Keratinocyte (primary cell): ENCODE measurements around the gene SH2B3. TPM values are rescaled to one million over a fixed set of nuclear protein-coding genes. Genes with fewer than 3 reads are reported as not detected.

Experiments used
- DNase-seq: peaks from one replicate; pipeline ENCODE4 v3.0.0-alpha.2; 2011; ENCODE audit warnings: low read depth, missing footprints, low spot score
- FAIRE-seq: peaks from 2 replicates; lab custom pipeline; 2011; peaks lifted over from hg19 to GRCh38; lab: Jason Lieb, UNC
- H2AFZ ChIP-seq: 2 replicates; pipeline ENCODE4 v1.6.0; 2012; ENCODE audit warnings: low read length, control low read depth, inconsistent platforms; ENCODE audit not compliant: control insufficient read depth
- H3K27ac ChIP-seq: 2 replicates; pipeline ENCODE4 v1.5.1; 2011; ENCODE audit warnings: low read length; ENCODE audit not compliant: control insufficient read depth, insufficient read depth
- H3K27me3 ChIP-seq: 3 replicates; pipeline ENCODE4 v1.6.0; 2011; ENCODE audit warnings: low read length; ENCODE audit not compliant: control insufficient read depth, insufficient read depth; ENCODE audit errors: extremely low read depth
- H3K36me3 ChIP-seq, 2 experiments: 2 replicates in 1 of 2; 3 replicates in 1 of 2; pipeline ENCODE4 v1.5.1; 2011; ENCODE audit warnings: low read length in 2 of 2, mild to moderate bottlenecking in 1 of 2; ENCODE audit not compliant: control insufficient read depth in 2 of 2, insufficient read depth in 2 of 2; ENCODE audit errors: extremely low read depth in 1 of 2
- H3K4me1 ChIP-seq: 3 replicates; pipeline ENCODE4 v1.5.1; 2011; ENCODE audit warnings: low read length; ENCODE audit not compliant: control insufficient read depth, insufficient read depth; ENCODE audit errors: extremely low read depth
- H3K4me2 ChIP-seq: 3 replicates; pipeline ENCODE4 v1.6.0; 2011; ENCODE audit warnings: low read depth, low read length; ENCODE audit not compliant: control insufficient read depth, insufficient read depth; ENCODE audit errors: extremely low read depth
- H3K4me3 ChIP-seq, 3 experiments: fragments of 200-600 bp in 1 of 3; sonication (generic) in 1 of 3; 2 replicates in 2 of 3; 3 replicates in 1 of 3; pipeline ENCODE4 v1.5.1; 2011 to 2016; ENCODE audit warnings: low read length in 3 of 3, mild to moderate bottlenecking in 3 of 3, control low read depth in 2 of 3, inconsistent platforms in 1 of 3, low read depth in 1 of 3, mixed read lengths in 1 of 3, mixed run types in 1 of 3, moderate library complexity in 1 of 3; ENCODE audit not compliant: control insufficient read depth in 2 of 3, insufficient read depth in 2 of 3; ENCODE audit errors: extremely low read depth in 1 of 3
- H3K79me2 ChIP-seq: 2 replicates; pipeline ENCODE4 v1.6.0; 2012; ENCODE audit warnings: low read length; ENCODE audit not compliant: control insufficient read depth, insufficient read depth
- H3K9ac ChIP-seq: 3 replicates; pipeline ENCODE4 v1.6.0; 2011; ENCODE audit warnings: low read length; ENCODE audit not compliant: control insufficient read depth, insufficient read depth; ENCODE audit errors: extremely low read depth
- H3K9me1 ChIP-seq: 3 replicates; pipeline ENCODE4 v1.6.0; 2011; ENCODE audit warnings: low read length; ENCODE audit not compliant: control insufficient read depth, insufficient read depth; ENCODE audit errors: extremely low read depth
- H3K9me3 ChIP-seq: 2 replicates; pipeline ENCODE4 v1.5.1; 2012; ENCODE audit warnings: low read depth, low read length; ENCODE audit not compliant: control insufficient read depth
- H4K20me1 ChIP-seq: 3 replicates; pipeline ENCODE4 v1.6.0; 2011; ENCODE audit warnings: low read length; ENCODE audit not compliant: control insufficient read depth, insufficient read depth; ENCODE audit errors: extremely low read depth
- CTCF ChIP-seq, 3 experiments: IDR thresholded peaks in 1 of 3; conservative IDR thresholded peaks in 1 of 3; optimal IDR thresholded peaks in 1 of 3; 2 replicates in 2 of 3; 3 replicates in 1 of 3; pipeline versions ENCODE3 to v1.5.1; 2011; ENCODE audit warnings: low read length in 3 of 3, mild to moderate bottlenecking in 3 of 3, moderate library complexity in 2 of 3, control low read depth in 1 of 3, inconsistent platforms in 1 of 3; ENCODE audit not compliant: insufficient read depth in 2 of 3; ENCODE audit errors: extremely low read depth in 1 of 3
- EZH2 ChIP-seq: IDR thresholded peaks from one replicate; pipeline ENCODE4 v1.6.1; 2012; ENCODE audit warnings: inconsistent platforms, mild to moderate bottlenecking, low read length, moderate library complexity
- dilution Hi-C: fragments of 300-500 bp; cut with MboI; formaldehyde crosslinking; loops from one replicate; pipeline ENCODE4 v1.7.0; 2020; ENCODE audit warnings: low sequenced_read_pairs; ENCODE audit not compliant: extremely low pct_ligation_motif_present
- polyA plus RNA-seq, 5 experiments: library from polyadenylated mRNA; depleted of rRNA in 3 of 5; stranded (reverse) in 3 of 5; stranded (forward) in 1 of 5; unstranded in 1 of 5; fragments of >200 nt; gene quantifications; 1 replicate in 1 of 5; 2 replicates in 3 of 5; 3 replicates in 1 of 5; pipeline versions ENCODE4 v1.2.1 to v1.2.3, GENCODE V29; 2011 to 2012; ENCODE audit warnings: missing spikeins in 2 of 5, low read depth in 1 of 5, low replicate concordance in 1 of 5

The SH2B3 gene
- polyA plus RNA-seq, 1 donor (not counting 4 experiments of a cell fraction or from before 2014, with no cell fraction given) = 7.7 TPM

GRCh38 chr12:111377440-111377839, 28.3 kb upstream of the SH2B3 start:
- H3K79me2 ChIP-seq = no peaks in the 10 kb centered on the region
- no peak for DNase-seq
- dilution Hi-C loops = no loop called here
- no peaks in the 10 kb centered on the region for H4K20me1 ChIP-seq
- no peak overlapping the region for H3K27ac ChIP-seq
- TF ChIP-seq EZH2 = no peak
- no peak for TF ChIP-seq CTCF (optimal IDR thresholded peaks at IDR 0.05 in 1 of 3, IDR thresholded peaks at IDR 0.05 in 1 of 3, conservative IDR thresholded peaks at IDR 0.05 in 1 of 3; ENCODE audit: extremely low read depth in 1 of 3, insufficient read depth in 2 of 3, low read length in 3 of 3)
- H3K36me3 ChIP-seq = no peaks in the 10 kb centered on the region
- H3K4me3 ChIP-seq = no peak overlapping the region
- H3K4me2 ChIP-seq = no peak overlapping the region
- no peak overlapping the region for H3K9ac ChIP-seq
- H2AFZ ChIP-seq = no peak overlapping the region
- H3K4me1 ChIP-seq = no peaks in the 10 kb centered on the region
- no peak for FAIRE-seq
- H3K27me3 ChIP-seq = no peaks in the 10 kb centered on the region
- no peaks in the 10 kb centered on the region for H3K9me3 ChIP-seq
- H3K9me1 ChIP-seq = no peaks in the 10 kb centered on the region

- Histone ChIP-seq H3K9me3 (no peaks in the 10 kb centered on the region), H3K4me3 (no peak overlapping the region), H4K20me1 (no peaks in the 10 kb centered on the region), H3K4me2 (no peak overlapping the region), H3K9ac (no peak overlapping the region), H2AFZ (no peak overlapping the region), H3K79me2 (no peaks in the 10 kb centered on the region), H3K4me1 (no peaks in the 10 kb centered on the region), H3K27me3 (no peaks in the 10 kb centered on the region), H3K9me1 (no peaks in the 10 kb centered on the region), H3K27ac (no peak overlapping the region), H3K36me3 (no peaks in the 10 kb centered on the region)
- no peak for FAIRE-seq
- dilution Hi-C loops = no loop called here
- TF ChIP-seq EZH2 (no peak), CTCF (optimal IDR thresholded peaks at IDR 0.05 in 1 of 3, IDR thresholded peaks at IDR 0.05 in 1 of 3, conservative IDR thresholded peaks at IDR 0.05 in 1 of 3; ENCODE audit: extremely low read depth in 1 of 3, insufficient read depth in 2 of 3, low read length in 3 of 3) (no peak)
- DNase-seq = no peak
Measured at GRCh38 chr12:111379942-111380554, 25.7 kb upstream of the SH2B3 start.
